Keratinocyte (primary cell): ENCODE data around the gene C10orf67.
"Not testable (repeated sequence)": the region's sequence is repeated elsewhere in the genome, so short reads cannot be mapped to it uniquely, and the experiment has no call there.

Source experiments
- CTCF ChIP-seq, 3 experiments: IDR thresholded peaks in 1 of 3; conservative IDR thresholded peaks in 1 of 3; optimal IDR thresholded peaks in 1 of 3; 2 replicates in 2 of 3; 3 replicates in 1 of 3; pipeline versions ENCODE3 to v1.5.1; 2011; ENCODE audit warnings: low read length in 3 of 3, mild to moderate bottlenecking in 3 of 3, moderate library complexity in 2 of 3, control low read depth in 1 of 3, inconsistent platforms in 1 of 3; ENCODE audit not compliant: insufficient read depth in 2 of 3; ENCODE audit errors: extremely low read depth in 1 of 3
- EZH2 ChIP-seq: IDR thresholded peaks from one replicate; pipeline ENCODE4 v1.6.1; 2012; ENCODE audit warnings: inconsistent platforms, mild to moderate bottlenecking, low read length, moderate library complexity

- TF ChIP-seq CTCF (optimal IDR thresholded peaks at IDR 0.05 in 1 of 3, IDR thresholded peaks at IDR 0.05 in 1 of 3, conservative IDR thresholded peaks at IDR 0.05 in 1 of 3; ENCODE audit: extremely low read depth in 1 of 3, insufficient read depth in 2 of 3, low read length in 3 of 3); EZH2: not testable (repeated sequence)
Observed at GRCh38 chr10:23252859-23253258, 91.7 kb downstream of the C10orf67 start.
